Liver (tissue), 3 donors: ENCODE data around the gene PITRM1.
A peak's percentile ranks its signal among the peaks of the same experiment; 100 is the strongest.

Experiments used
- CTCF ChIP-seq: fragments of 150-350 bp; IDR thresholded peaks from 2 replicates; pipeline ENCODE4 v1.5.1; 2017; ENCODE audit warnings: improper control_type of control experiment, low read depth, low read length; ENCODE audit not compliant: missing input control
- HNF4A ChIP-seq, 2 donors: conservative IDR thresholded peaks; 2 replicates each; pipeline ENCODE4 v1.6.1; 2016; ENCODE audit warnings: antibody characterized with exemption in 2 of 2, mild to moderate bottlenecking in 2 of 2
- MAX ChIP-seq: IDR thresholded peaks from 2 replicates; pipeline ENCODE4 v1.6.1; 2016; ENCODE audit warnings: antibody characterized with exemption
- RAD21 ChIP-seq, 2 donors: IDR thresholded peaks; 2 replicates each; pipeline ENCODE4 v1.6.1; 2016; ENCODE audit warnings: antibody characterized with exemption in 2 of 2, mild to moderate bottlenecking in 2 of 2
- REST ChIP-seq: IDR thresholded peaks from 2 replicates; pipeline ENCODE4 v1.6.1; 2016; ENCODE audit warnings: antibody characterized with exemption, mild to moderate bottlenecking
- TAF1 ChIP-seq: conservative IDR thresholded peaks from 2 replicates; pipeline ENCODE4 v1.6.1; 2016; ENCODE audit warnings: antibody characterized with exemption, mild to moderate bottlenecking
- YY1 ChIP-seq: IDR thresholded peaks from 2 replicates; pipeline ENCODE4 v1.6.1; 2016; ENCODE audit warnings: antibody characterized with exemption, mild to moderate bottlenecking
- ZBTB33 ChIP-seq: IDR thresholded peaks from 2 replicates; pipeline ENCODE4 v1.6.1; 2016; ENCODE audit warnings: antibody characterized with exemption
- donor health status: healthy.
- donor health status: healthy.

GRCh38 chr10:3222068-3222467 is 49.5 kb upstream of the PITRM1 start:
- TF ChIP-seq MAX (no peak), RAD21 (IDR thresholded peaks at IDR 0.05) (peak in 1 of 2 donors; percentile 27), ZBTB33 (no peak), TAF1 (no peak), CTCF (no peak), YY1 (no peak), HNF4A (conservative IDR thresholded peaks at IDR 0.05) (no peak), REST (no peak)
